ENCODE results near the gene LCORL. TPM values are rescaled to one million over a fixed set of nuclear protein-coding genes. Genes with fewer than 3 reads are reported as not detected.

The LCORL gene
- total and polyA plus RNA-seq, 2 donors (not counting 3 experiments of a cell fraction or from before 2014, with no cell fraction given): 2.8 to 23.9 TPM

- no peak for FAIRE-seq
- H3K4me1 ChIP-seq (ENCODE audit: control insufficient read depth, extremely low read depth, insufficient read depth, low read length): no peaks in the 10 kb centered on the region
- no TSS peak for BruUV-seq (replicated peaks)
Measured at GRCh38 chr4:17967078-17967477, 54.5 kb downstream of the LCORL start.

More at GRCh38 chr4:17967078-17967477, 54.5 kb downstream of the LCORL start:
- no peaks in the 10 kb centered on the region for H3K36me3 ChIP-seq (ENCODE audit: control insufficient read depth in 2 of 2, extremely low read depth in 1 of 2, insufficient read depth in 2 of 2, low read length in 2 of 2)
- dilution Hi-C loops (cut with MboI; ENCODE audit: extremely low pct_ligation_motif_present, low sequenced_read_pairs): no loop called here
- no peak overlapping the region for H3K4me2 ChIP-seq (ENCODE audit: insufficient read depth, low read length)
- CTCF ChIA-PET: no interaction called here
- TF ChIP-seq EZH2 (IDR thresholded peaks at IDR 0.05; ENCODE audit: borderline replicate concordance, low read depth, low read length, severe bottlenecking): no peak
- TF ChIP-seq POLR2AphosphoS5 (IDR thresholded peaks at IDR 0.05; ENCODE audit: insufficient read depth, low read depth, low read length): no peak
- no peak for TF ChIP-seq MYC (IDR thresholded peaks at IDR 0.05; ENCODE audit: low read depth, low read length)
- no peak for TF ChIP-seq JUN (IDR thresholded peaks at IDR 0.05; ENCODE audit: borderline replicate concordance, insufficient read depth, insufficient read length, low read depth)
- TF ChIP-seq FOS (IDR thresholded peaks at IDR 0.05; ENCODE audit: borderline replicate concordance, insufficient read depth, low read length): no peak
- TF ChIP-seq GATA2 (IDR thresholded peaks at IDR 0.05; ENCODE audit: insufficient read depth, insufficient read length, low read depth, low read length): no peak
- TF ChIP-seq, protein P1, sequence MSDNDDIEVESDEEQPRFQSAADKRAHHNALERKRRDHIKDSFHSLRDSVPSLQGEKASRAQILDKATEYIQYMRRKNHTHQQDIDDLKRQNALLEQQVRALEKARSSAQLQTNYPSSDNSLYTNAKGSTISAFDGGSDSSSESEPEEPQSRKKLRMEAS (IDR thresholded peaks at IDR 0.05; ENCODE audit: insufficient read depth, insufficient read length): no peak
- TF ChIP-seq POLR2A (IDR thresholded peaks at IDR 0.05; ENCODE audit: low read depth, low read length): no peak
- TF ChIP-seq, protein P2, sequence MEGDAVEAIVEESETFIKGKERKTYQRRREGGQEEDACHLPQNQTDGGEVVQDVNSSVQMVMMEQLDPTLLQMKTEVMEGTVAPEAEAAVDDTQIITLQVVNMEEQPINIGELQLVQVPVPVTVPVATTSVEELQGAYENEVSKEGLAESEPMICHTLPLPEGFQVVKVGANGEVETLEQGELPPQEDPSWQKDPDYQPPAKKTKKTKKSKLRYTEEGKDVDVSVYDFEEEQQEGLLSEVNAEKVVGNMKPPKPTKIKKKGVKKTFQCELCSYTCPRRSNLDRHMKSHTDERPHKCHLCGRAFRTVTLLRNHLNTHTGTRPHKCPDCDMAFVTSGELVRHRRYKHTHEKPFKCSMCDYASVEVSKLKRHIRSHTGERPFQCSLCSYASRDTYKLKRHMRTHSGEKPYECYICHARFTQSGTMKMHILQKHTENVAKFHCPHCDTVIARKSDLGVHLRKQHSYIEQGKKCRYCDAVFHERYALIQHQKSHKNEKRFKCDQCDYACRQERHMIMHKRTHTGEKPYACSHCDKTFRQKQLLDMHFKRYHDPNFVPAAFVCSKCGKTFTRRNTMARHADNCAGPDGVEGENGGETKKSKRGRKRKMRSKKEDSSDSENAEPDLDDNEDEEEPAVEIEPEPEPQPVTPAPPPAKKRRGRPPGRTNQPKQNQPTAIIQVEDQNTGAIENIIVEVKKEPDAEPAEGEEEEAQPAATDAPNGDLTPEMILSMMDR (IDR thresholded peaks at IDR 0.05; ENCODE audit: extremely low read depth in 1 of 2, insufficient read depth in 1 of 2, low read depth in 1 of 2, low read length in 2 of 2): no peak
- H3K27me3 ChIP-seq (ENCODE audit: control insufficient read depth in 2 of 2, insufficient read depth in 2 of 2, low read length in 2 of 2): no peaks in the 10 kb centered on the region
- H2AFZ ChIP-seq (ENCODE audit: low read depth, low read length): no peak overlapping the region
- H3K79me2 ChIP-seq (ENCODE audit: control insufficient read depth, insufficient read depth, low read length): peaks cover 15% of the 10 kb centered on the region
- POLR2A ChIA-PET: no interaction called here
- H3K9ac ChIP-seq (replicated peaks; ENCODE audit: extremely low read depth, insufficient read depth, low read length): no peak overlapping the region
- H4K20me1 ChIP-seq (replicated peaks; ENCODE audit: control insufficient read depth, extremely low read depth, insufficient read depth, low read length): no peaks in the 10 kb centered on the region
- no peaks in the 10 kb centered on the region for H3K9me3 ChIP-seq (replicated peaks; ENCODE audit: control insufficient read depth, insufficient read depth, low read length)
- no peak overlapping the region for H3K4me3 ChIP-seq (replicated peaks in 1 of 3; ENCODE audit: insufficient read depth in 1 of 3, low read depth in 1 of 3, low read length in 3 of 3)
- no peak overlapping the region for H3K27ac ChIP-seq (ENCODE audit: insufficient read depth, low read depth, low read length)
- intact Hi-C loops (cut with micrococcal nuclease): no loop called here
- peaks cover 4% of the 10 kb centered on the region for H3K9me1 ChIP-seq (replicated peaks; ENCODE audit: control insufficient read depth, extremely low read depth, insufficient read depth, low read length)
- no peak for DNase-seq (ENCODE audit: low read depth, low spot score)

All from endothelial cell of umbilical vein (primary cell).